T-helper 17 cell (primary cell): Measurements from ENCODE around the gene SPPL2B. TPM values are rescaled to one million over a fixed set of nuclear protein-coding genes. Genes with fewer than 3 reads are reported as not detected.

Source experiments
- ATAC-seq: fragments of 150-1000 bp; cut with Tn5 transposase; 2 replicates; pipeline ENCODE4 v1.10.0; 2021; ENCODE audit warnings: mild to moderate bottlenecking, moderate library complexity
- DNase-seq, 3 donors: peaks; one replicate each; pipeline versions ENCODE4 v3.0.0 to v3.0.0-alpha.2; 2020 to 2021
- H3K9me3 ChIP-seq: one replicate; pipeline ENCODE4 v1.7.0; 2013; ENCODE audit warnings: low read length, mild to moderate bottlenecking; ENCODE audit not compliant: control insufficient read depth, poor library complexity, severe bottlenecking
- H3K27ac Mint-ChIP-seq: one replicate; pipeline ENCODE4 v1.8.0; 2022; ENCODE audit warnings: mild to moderate bottlenecking, moderate library complexity, mixed read lengths
- H3K27me3 Mint-ChIP-seq: one replicate; pipeline ENCODE4 v1.8.0; 2022; ENCODE audit warnings: mixed read lengths
- H3K36me3 Mint-ChIP-seq: one replicate; pipeline ENCODE4 v1.8.0; 2022; ENCODE audit warnings: low read depth, mixed read lengths
- H3K4me1 Mint-ChIP-seq: one replicate; pipeline ENCODE4 v1.8.0; 2022; ENCODE audit warnings: mild to moderate bottlenecking, mixed read lengths
- H3K4me3 Mint-ChIP-seq: one replicate; pipeline ENCODE4 v1.8.0; 2022; ENCODE audit warnings: mild to moderate bottlenecking, moderate library complexity, mixed read lengths
- total RNA-seq, 4 donors: library from RNA in 2 of 4; stranded (reverse) in 2 of 4; gene quantifications; one replicate each; pipeline ENCODE4 v1.2.3 and lab custom pipeline; 2022 to 2026

The SPPL2B gene
- total RNA-seq, 2 donors from 2014 or later: 73.2 to 86.1 TPM

- H3K9me3 ChIP-seq: no peaks in the 10 kb centered on the region
- Mint-ChIP-seq H3K27ac (peak overlapping the region; percentile 80), H3K27me3 (no peaks in the 10 kb centered on the region), H3K4me1 (peaks cover 35% of the 10 kb centered on the region), H3K4me3 (peak overlapping the region; percentile 39), H3K36me3 (peaks cover 2% of the 10 kb centered on the region)
- peak; percentile 52 for ATAC-seq
- DNase-seq: no peak
Observed at GRCh38 chr19:2332341-2333026, 4.0 kb downstream of the SPPL2B start.

- H3K27ac Mint-ChIP-seq: no peak overlapping the region
- DNase-seq (no peak), ATAC-seq (no peak)
- H3K4me3 Mint-ChIP-seq: no peak overlapping the region
- peaks cover 2% of the 10 kb centered on the region for H3K36me3 Mint-ChIP-seq
- peaks cover 30% of the 10 kb centered on the region for H3K4me1 Mint-ChIP-seq
- no peaks in the 10 kb centered on the region for H3K27me3 Mint-ChIP-seq
- H3K9me3 ChIP-seq: no peaks in the 10 kb centered on the region
Observed at GRCh38 chr19:2333027-2333806, 4.7 kb downstream of the SPPL2B start.

GRCh38 chr19:2333807-2334211 lies 5.3 kb downstream of the SPPL2B start:
- no peaks in the 10 kb centered on the region for H3K9me3 ChIP-seq
- no peak for ATAC-seq
- no peak for DNase-seq
- Mint-ChIP-seq H3K4me1 (peaks cover 27% of the 10 kb centered on the region), H3K27me3 (no peaks in the 10 kb centered on the region), H3K36me3 (no peaks in the 10 kb centered on the region), H3K4me3 (no peak overlapping the region), H3K27ac (no peak overlapping the region)

- ATAC-seq (no peak), DNase-seq (no peak)
- Mint-ChIP-seq H3K36me3 (no peaks in the 10 kb centered on the region), H3K4me1 (peaks cover 23% of the 10 kb centered on the region), H3K27ac (no peak overlapping the region), H3K4me3 (no peak overlapping the region), H3K27me3 (no peaks in the 10 kb centered on the region)
- no peaks in the 10 kb centered on the region for H3K9me3 ChIP-seq
Observed at GRCh38 chr19:2334426-2334825, 5.9 kb downstream of the SPPL2B start.

GRCh38 chr19:2334986-2335846 lies 6.7 kb downstream of the SPPL2B start:
- peaks cover 17% of the 10 kb centered on the region for H3K4me1 Mint-ChIP-seq
- peak overlapping the region; percentile 53 for H3K27ac Mint-ChIP-seq
- H3K36me3 Mint-ChIP-seq: no peaks in the 10 kb centered on the region
- ATAC-seq: no peak
- no peaks in the 10 kb centered on the region for H3K9me3 ChIP-seq
- DNase-seq: no peak
- H3K4me3 Mint-ChIP-seq: no peak overlapping the region
- no peaks in the 10 kb centered on the region for H3K27me3 Mint-ChIP-seq

GRCh38 chr19:2335848-2336247 lies 7.4 kb downstream of the SPPL2B start:
- no peak for DNase-seq
- H3K4me3 Mint-ChIP-seq: no peak overlapping the region
- no peak for ATAC-seq
- no peak overlapping the region for H3K27ac Mint-ChIP-seq
- no peaks in the 10 kb centered on the region for H3K36me3 Mint-ChIP-seq
- H3K27me3 Mint-ChIP-seq: no peaks in the 10 kb centered on the region
- H3K9me3 ChIP-seq: no peaks in the 10 kb centered on the region
- peaks cover 13% of the 10 kb centered on the region for H3K4me1 Mint-ChIP-seq

GRCh38 chr19:2336528-2337328 lies 8.2 kb downstream of the SPPL2B start:
- no peak for DNase-seq
- Mint-ChIP-seq H3K36me3 (no peaks in the 10 kb centered on the region), H3K27ac (no peak overlapping the region), H3K4me3 (no peak overlapping the region), H3K4me1 (peaks cover 13% of the 10 kb centered on the region), H3K27me3 (no peaks in the 10 kb centered on the region)
- H3K9me3 ChIP-seq: no peaks in the 10 kb centered on the region
- no peak for ATAC-seq

- no peak for DNase-seq
- Mint-ChIP-seq H3K27me3 (no peaks in the 10 kb centered on the region), H3K27ac (no peak overlapping the region)
Observed at GRCh38 chr19:2337329-2337707, 8.8 kb downstream of the SPPL2B start.

GRCh38 chr19:2338055-2338615 lies 9.7 kb downstream of the SPPL2B start:
- H3K27ac Mint-ChIP-seq: no peak overlapping the region
- no peak for ATAC-seq
- DNase-seq: no peak

More at GRCh38 chr19:2337329-2337707, 8.8 kb downstream of the SPPL2B start:
- no peaks in the 10 kb centered on the region for H3K36me3 Mint-ChIP-seq
- H3K4me3 Mint-ChIP-seq: no peak overlapping the region
- no peak for ATAC-seq
- no peaks in the 10 kb centered on the region for H3K9me3 ChIP-seq
- H3K4me1 Mint-ChIP-seq: peaks cover 13% of the 10 kb centered on the region

GRCh38 chr19:2338751-2339643 lies 10.5 kb downstream of the SPPL2B start:
- Mint-ChIP-seq H3K27ac (no peak overlapping the region), H3K4me1 (peaks cover 10% of the 10 kb centered on the region), H3K27me3 (no peaks in the 10 kb centered on the region), H3K36me3 (no peaks in the 10 kb centered on the region), H3K4me3 (no peak overlapping the region)
- no peak for ATAC-seq
- no peak for DNase-seq
- H3K9me3 ChIP-seq: no peaks in the 10 kb centered on the region

More at GRCh38 chr19:2338055-2338615, 9.7 kb downstream of the SPPL2B start:
- Mint-ChIP-seq H3K4me3 (no peak overlapping the region), H3K36me3 (no peaks in the 10 kb centered on the region), H3K27me3 (no peaks in the 10 kb centered on the region), H3K4me1 (peaks cover 13% of the 10 kb centered on the region)
- no peaks in the 10 kb centered on the region for H3K9me3 ChIP-seq

- Mint-ChIP-seq H3K27me3 (no peaks in the 10 kb centered on the region), H3K4me1 (peaks cover 10% of the 10 kb centered on the region), H3K4me3 (no peak overlapping the region), H3K36me3 (no peaks in the 10 kb centered on the region), H3K27ac (no peak overlapping the region)
- H3K9me3 ChIP-seq: no peaks in the 10 kb centered on the region
- no peak for DNase-seq
- ATAC-seq: no peak
Observed at GRCh38 chr19:2339644-2340310, 11.3 kb downstream of the SPPL2B start.
